Activated effector memory CD4-positive, alpha-beta T cell treated with anti-CD3 and anti-CD28 coated beads, Interleukin-2, amount 50 U/mL, for 16 hours (primary cell): ENCODE data around the gene MPIG6B.
A peak's percentile ranks its signal among the peaks of the same experiment; 100 is the strongest.

Experiments used
- DNase-seq: peaks from one replicate; pipeline ENCODE4 v3.0.0-alpha.2; 2020

MPIG6B gene

GRCh38 chr6:31722173-31722572, 1.0 kb upstream of the MPIG6B start:
- DNase-seq: no peak

GRCh38 chr6:31723980-31724691, 963 bp downstream of the MPIG6B start:
- no peak for DNase-seq

- DNase-seq: no peak
Measured at GRCh38 chr6:31725502-31726350, 2.6 kb downstream of the MPIG6B start.

- DNase-seq: no peak
Measured at GRCh38 chr6:31727034-31727716, 4.0 kb downstream of the MPIG6B start.

DNA sequence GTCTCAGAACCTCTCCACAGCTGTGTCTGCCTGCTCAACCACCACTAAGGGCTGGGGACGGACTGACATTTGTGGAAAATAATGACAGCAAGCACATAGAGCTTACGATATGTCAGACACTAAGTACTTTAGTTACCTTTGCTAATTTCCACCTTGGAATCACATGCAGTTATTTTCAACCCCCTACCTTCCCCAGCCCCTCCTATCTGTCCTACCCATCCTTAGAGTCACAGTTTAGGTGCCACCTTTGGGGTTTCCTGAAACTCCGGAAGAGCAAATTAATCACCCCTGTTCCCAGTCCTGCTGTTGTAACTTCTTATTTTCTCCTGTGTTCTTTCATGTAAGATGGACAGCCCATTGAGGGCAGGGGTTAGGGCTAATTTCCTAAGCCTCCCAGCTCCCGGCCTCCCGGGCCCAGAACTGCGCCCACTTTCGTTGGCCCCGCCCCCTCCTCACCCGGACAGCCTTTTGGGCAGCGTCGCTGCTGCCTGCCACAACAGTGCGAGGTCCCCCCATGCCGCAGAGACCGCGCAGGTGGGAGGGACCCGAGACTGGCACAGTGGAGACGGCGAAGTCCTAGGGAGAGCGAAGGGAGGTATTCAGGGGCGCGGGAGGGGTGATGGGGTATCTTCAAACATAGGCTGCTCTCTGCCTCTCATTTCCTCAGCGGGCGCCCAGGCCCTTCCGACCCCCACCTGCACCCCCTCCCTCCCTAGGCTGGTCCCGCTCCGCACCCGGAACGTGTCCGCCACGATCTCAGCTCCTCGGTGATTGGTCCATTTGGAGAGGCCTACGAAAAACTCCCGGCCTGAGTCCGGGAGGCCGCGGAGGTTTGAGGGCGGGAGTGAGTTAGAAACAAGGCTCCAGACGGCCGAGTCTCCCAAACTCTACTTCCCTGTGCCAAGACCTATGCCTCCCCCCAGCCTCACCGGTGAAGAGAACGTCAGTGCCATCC, 4.8 kb downstream of the MPIG6B start:
- no peak for DNase-seq

DNA sequence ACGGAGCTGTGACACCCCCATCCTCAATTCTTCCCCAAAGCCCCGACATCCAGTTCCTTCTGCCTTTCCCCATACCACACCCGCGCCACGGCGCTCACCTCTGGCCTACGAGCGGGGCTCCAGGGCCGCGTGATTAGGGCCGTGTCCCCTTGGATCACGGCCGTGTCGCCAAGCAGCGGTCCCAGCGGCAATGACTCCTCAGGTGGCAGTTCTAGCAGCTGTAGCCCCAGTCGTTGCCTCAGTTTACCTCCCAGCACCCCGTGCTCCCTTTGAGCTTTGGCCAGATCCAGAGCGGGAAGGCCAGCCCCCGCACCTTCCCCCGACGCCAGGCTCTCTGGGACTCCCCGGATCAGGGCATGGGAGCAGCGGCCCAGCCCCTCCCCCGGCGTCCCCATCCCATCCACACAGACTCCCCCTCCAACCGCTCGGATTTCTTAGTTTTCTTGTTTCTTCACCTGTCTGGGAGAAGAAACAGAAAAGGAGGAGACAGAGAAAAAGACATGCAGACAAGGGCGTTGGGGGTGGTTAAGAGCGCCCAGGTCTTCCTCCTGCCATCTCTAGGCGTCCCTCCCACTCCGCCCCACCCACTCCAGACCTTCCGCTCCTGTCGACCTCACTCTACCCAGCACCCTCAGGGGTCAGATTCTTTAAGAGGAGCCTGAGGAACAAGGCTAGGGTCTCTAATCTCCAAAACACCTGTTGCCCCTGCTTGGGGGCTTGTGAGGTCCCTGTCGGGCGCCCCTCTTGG, 5.8 kb downstream of the MPIG6B start, which contains the start of gene DDAH2:
TSS of gene DDAH2 (minus strand) at position 533 of the 748 bp plus-strand sequence. CDS start at position 395, 138 bp downstream.
- DNase-seq: no peak

DNA sequence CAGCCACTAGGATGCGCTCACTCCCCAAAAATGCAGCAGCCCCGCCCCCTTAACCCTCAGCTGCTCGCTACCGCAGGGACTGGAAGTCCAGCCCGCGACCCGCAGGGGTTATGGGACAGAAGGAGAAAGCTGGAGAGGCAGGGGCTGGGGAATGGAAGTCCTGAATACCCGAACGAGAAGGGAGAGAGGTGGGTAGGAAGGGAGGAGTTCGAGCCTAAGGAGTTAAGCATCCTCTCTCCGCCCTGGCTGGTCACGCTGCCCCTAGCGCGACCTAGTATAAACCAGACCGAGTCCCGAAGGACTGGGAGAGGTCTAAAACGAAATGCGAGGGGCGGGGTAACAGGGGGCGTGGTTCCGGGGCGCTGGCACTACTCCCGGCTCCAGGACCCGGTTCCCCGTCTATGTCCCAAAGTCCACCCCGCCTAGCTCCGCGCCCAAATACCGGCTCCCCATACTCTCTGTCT, 6.4 kb downstream of the MPIG6B start:
- peak; percentile 93 for DNase-seq

- DNase-seq: peak; percentile 86
Measured at GRCh38 chr6:31729979-31730630, 6.9 kb downstream of the MPIG6B start.

DNA sequence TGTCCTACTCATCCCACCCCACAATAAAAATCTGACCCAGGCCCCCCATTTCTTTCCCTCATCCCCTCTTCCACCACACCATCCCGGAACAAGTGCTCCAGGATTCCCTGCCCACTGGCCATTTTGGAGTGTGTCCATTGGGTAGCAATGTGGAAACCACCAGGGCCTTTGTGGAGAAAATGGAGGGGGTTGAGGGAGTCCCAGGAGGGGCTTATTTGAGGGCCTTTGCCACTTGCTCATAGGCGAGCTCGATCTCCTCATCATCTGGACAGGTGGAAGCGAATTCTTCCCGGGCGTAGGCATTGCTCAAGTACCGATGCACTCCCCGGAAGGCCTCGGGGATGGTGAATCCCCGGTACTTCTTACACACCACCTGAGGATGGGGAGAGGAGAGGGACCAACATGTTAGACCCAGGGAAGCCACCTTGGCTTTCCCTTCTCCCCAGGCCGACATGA, 7.5 kb downstream of the MPIG6B start:
- DNase-seq: no peak

- DNase-seq: no peak
Measured at GRCh38 chr6:31732029-31732428, 8.9 kb downstream of the MPIG6B start.

- DNase-seq: no peak
Measured at GRCh38 chr6:31733734-31734133, 10.6 kb downstream of the MPIG6B start.

GRCh38 chr6:31734247-31734820, 11.2 kb downstream of the MPIG6B start:
- no peak for DNase-seq

DNA sequence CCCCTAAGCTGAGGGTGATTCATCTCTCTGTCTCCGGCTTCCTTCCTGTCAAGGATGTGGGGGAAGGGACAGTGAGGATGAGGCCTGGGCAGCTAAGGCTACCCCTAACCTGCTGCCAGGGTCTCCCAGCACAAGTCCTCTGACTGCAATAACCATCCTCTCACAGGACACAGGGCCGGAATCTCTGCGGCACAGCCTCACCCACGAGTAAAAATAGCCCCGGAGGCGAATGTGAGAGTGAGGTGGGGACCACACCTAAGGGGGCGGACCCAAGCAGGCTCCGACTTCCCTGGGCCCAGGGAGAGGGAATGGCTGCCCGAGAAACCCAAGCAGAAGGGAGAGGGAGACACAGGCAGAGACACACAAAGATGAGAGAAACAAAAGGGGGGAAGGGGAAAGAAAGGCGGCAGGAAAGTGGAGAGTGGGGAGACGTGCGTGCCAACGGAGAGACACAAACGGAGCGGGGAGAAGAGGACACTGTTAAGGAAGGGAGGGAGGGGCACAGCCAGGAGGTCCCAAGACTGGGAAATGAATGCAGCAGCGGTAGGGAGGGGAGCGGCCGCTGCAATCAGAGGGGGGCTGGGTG, 11.7 kb downstream of the MPIG6B start:
- DNase-seq: peak; percentile 86

GRCh38 chr6:31736021-31736767, 13.0 kb downstream of the MPIG6B start, which contains the start of gene CLIC1:
Gene CLIC1 (minus strand): TSS chr6:31736530. CDS start chr6:31736300, 230 bp downstream.
- DNase-seq: peak; percentile 92

GRCh38 chr6:31736768-31737314, 13.7 kb downstream of the MPIG6B start:
- DNase-seq: no peak

DNA sequence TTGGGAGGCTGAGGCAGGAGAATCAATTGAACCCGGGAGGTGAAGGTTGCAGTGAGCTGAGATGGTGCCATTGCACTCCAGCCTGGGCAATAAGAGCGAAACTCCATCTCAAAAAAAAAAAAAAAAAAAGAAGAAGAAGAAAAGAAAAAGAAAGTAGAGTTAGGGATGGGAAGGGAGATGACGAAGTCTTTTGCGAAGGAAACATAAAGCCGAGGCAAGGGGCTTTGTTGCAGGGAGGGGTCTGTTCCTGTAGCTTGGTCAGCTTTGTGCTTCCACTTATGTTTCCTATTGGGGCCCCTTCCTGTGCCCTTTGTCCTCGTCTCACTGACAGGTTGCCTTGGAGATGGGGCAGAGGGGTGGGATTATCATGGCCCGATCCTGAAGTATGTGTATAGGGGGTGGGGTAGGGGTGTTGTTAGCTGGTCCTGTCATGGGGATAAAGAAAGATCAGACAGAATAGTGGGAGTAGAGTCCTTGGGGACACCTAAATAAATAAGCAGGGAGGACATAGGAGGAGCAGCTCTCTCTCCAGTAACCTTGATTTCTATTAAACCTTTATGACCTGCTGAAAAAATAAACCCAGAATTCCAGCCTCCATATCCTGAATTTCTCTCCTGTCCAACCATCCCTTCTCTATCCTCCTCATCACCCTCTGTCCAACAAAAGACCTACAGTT, 14.3 kb downstream of the MPIG6B start:
- DNase-seq: no peak

- DNase-seq: peak; percentile 86
Measured at GRCh38 chr6:31737991-31738979, 15.1 kb downstream of the MPIG6B start.
